SH-SY5Y (cell line): ENCODE results near the gene NT5DC4.

Source experiments
- GATA2 ChIP-seq: IDR thresholded peaks from 2 replicates; pipeline ENCODE4 v1.6.1; 2011; ENCODE audit warnings: mild to moderate bottlenecking, low read depth, low read length
- GATA3 ChIP-seq: IDR thresholded peaks from 2 replicates; pipeline ENCODE4 v1.6.1; 2011; ENCODE audit warnings: low read depth, mild to moderate bottlenecking, low read length, moderate library complexity

Gene NT5DC4

GRCh38 chr2:112720785-112721184, at the start of gene NT5DC4:
Gene NT5DC4, plus strand, starts transcription at chr2:112721020. Its CDS starts 60 bp downstream, at chr2:112721080.
- TF ChIP-seq GATA2 (no peak), GATA3 (no peak)

- TF ChIP-seq GATA3: no peak
- no peak for TF ChIP-seq GATA2
Measured at GRCh38 chr2:112671801-112672200, 49.0 kb upstream of the NT5DC4 start.

GRCh38 chr2:112673008-112673407, 47.8 kb upstream of the NT5DC4 start:
- TF ChIP-seq GATA3: no peak
- TF ChIP-seq GATA2: no peak

GRCh38 chr2:112674229-112674628, 46.6 kb upstream of the NT5DC4 start:
- TF ChIP-seq GATA2 (no peak), GATA3 (no peak)

- TF ChIP-seq GATA2: no peak
- TF ChIP-seq GATA3: no peak
Measured at GRCh38 chr2:112679484-112679883, 41.3 kb upstream of the NT5DC4 start.

- TF ChIP-seq GATA3 (no peak), GATA2 (no peak)
Measured at GRCh38 chr2:112680666-112681101, 40.1 kb upstream of the NT5DC4 start.

GRCh38 chr2:112682101-112682500, 38.7 kb upstream of the NT5DC4 start:
- no peak for TF ChIP-seq GATA3
- no peak for TF ChIP-seq GATA2

- TF ChIP-seq GATA2 (no peak), GATA3 (no peak)
Measured at GRCh38 chr2:112683550-112684414, 37.0 kb upstream of the NT5DC4 start.

GRCh38 chr2:112684415-112684775, 36.4 kb upstream of the NT5DC4 start:
- TF ChIP-seq GATA2 (no peak), GATA3 (no peak)

GRCh38 chr2:112685271-112685884, 35.4 kb upstream of the NT5DC4 start:
- TF ChIP-seq GATA3 (no peak), GATA2 (no peak)

- TF ChIP-seq GATA2 (no peak), GATA3 (no peak)
Measured at GRCh38 chr2:112686348-112687217, 34.2 kb upstream of the NT5DC4 start.

- TF ChIP-seq GATA2: no peak
- no peak for TF ChIP-seq GATA3
Measured at GRCh38 chr2:112687522-112687921, 33.3 kb upstream of the NT5DC4 start.

- TF ChIP-seq GATA3 (no peak), GATA2 (no peak)
Measured at GRCh38 chr2:112688086-112688880, 32.5 kb upstream of the NT5DC4 start.

GRCh38 chr2:112690853-112691401, 29.9 kb upstream of the NT5DC4 start:
- no peak for TF ChIP-seq GATA3
- no peak for TF ChIP-seq GATA2
